HUES6 (cell line): ENCODE results near the gene C16orf87.

Experiments used
- H3K27ac ChIP-seq: 2 replicates; pipeline ENCODE4 v1.7.0; 2013; ENCODE audit warnings: low read depth, mild to moderate bottlenecking, low read length, inconsistent platforms
- H3K27me3 ChIP-seq: 2 replicates; pipeline ENCODE4 v1.6.1; 2013; ENCODE audit warnings: low read length; ENCODE audit not compliant: control insufficient read depth, insufficient read depth
- H3K36me3 ChIP-seq: 2 replicates; pipeline ENCODE4 v1.6.1; 2013; ENCODE audit warnings: low read length; ENCODE audit not compliant: control insufficient read depth, insufficient read depth
- H3K4me1 ChIP-seq: 2 replicates; pipeline ENCODE4 v1.6.1; 2013; ENCODE audit warnings: low read length; ENCODE audit not compliant: control insufficient read depth, insufficient read depth
- H3K4me3 ChIP-seq: 2 replicates; pipeline ENCODE4 v1.5.1; 2013; ENCODE audit warnings: low read depth, low read length
- H3K9ac ChIP-seq: one replicate; pipeline ENCODE4 v1.6.1; 2013; ENCODE audit warnings: mild to moderate bottlenecking, low read length
- H3K9me3 ChIP-seq: 2 replicates; pipeline ENCODE4 v1.6.1; 2013; ENCODE audit warnings: low read depth, low read length; ENCODE audit not compliant: control insufficient read depth, insufficient read depth

The C16orf87 gene

GRCh38 chr16:46857368-46857945 is 26.5 kb upstream of the C16orf87 start:
- H3K9me3 ChIP-seq, result peaks cover under 1% of the 10 kb centered on the region; the same call in 1 of the 2 replicates
- no peak overlapping the region for H3K9ac ChIP-seq
- H3K4me1 ChIP-seq, result no peaks in the 10 kb centered on the region; the same call in 1 of the 2 replicates
- H3K36me3 ChIP-seq, result no peaks in the 10 kb centered on the region
- no peak overlapping the region for H3K4me3 ChIP-seq
- no peak overlapping the region for H3K27ac ChIP-seq
- no peaks in the 10 kb centered on the region for H3K27me3 ChIP-seq

- no peaks in the 10 kb centered on the region for H3K9me3 ChIP-seq
- H3K36me3 ChIP-seq, result no peaks in the 10 kb centered on the region
- H3K27ac ChIP-seq, result no peak overlapping the region
- H3K9ac ChIP-seq, result no peak overlapping the region
- H3K4me3 ChIP-seq, result no peak overlapping the region
- peaks cover 4% of the 10 kb centered on the region; the same call in 1 of the 2 replicates for H3K4me1 ChIP-seq
- H3K27me3 ChIP-seq, result no peaks in the 10 kb centered on the region
Measured at GRCh38 chr16:46855389-46855788, 24.4 kb upstream of the C16orf87 start.

- H3K9ac ChIP-seq, result no peak overlapping the region
- no peaks in the 10 kb centered on the region for H3K9me3 ChIP-seq
- no peak overlapping the region for H3K4me3 ChIP-seq
- no peaks in the 10 kb centered on the region for H3K27me3 ChIP-seq
- no peaks in the 10 kb centered on the region for H3K36me3 ChIP-seq
- no peak overlapping the region for H3K27ac ChIP-seq
- peaks cover 4% of the 10 kb centered on the region; the same call in 1 of the 2 replicates for H3K4me1 ChIP-seq
Measured at GRCh38 chr16:46854846-46855245, 23.9 kb upstream of the C16orf87 start.

GRCh38 chr16:46853713-46854443 is 22.9 kb upstream of the C16orf87 start:
- H3K27ac ChIP-seq, result no peak overlapping the region
- H3K9ac ChIP-seq, result no peak overlapping the region

GRCh38 chr16:46852130-46852529 is 21.1 kb upstream of the C16orf87 start:
- peaks cover 4% of the 10 kb centered on the region; the same call in 1 of the 2 replicates for H3K4me1 ChIP-seq
- H3K36me3 ChIP-seq, result no peaks in the 10 kb centered on the region
- H3K9me3 ChIP-seq, result no peaks in the 10 kb centered on the region
- H3K4me3 ChIP-seq, result no peak overlapping the region
- no peak overlapping the region for H3K27ac ChIP-seq
- no peak overlapping the region for H3K9ac ChIP-seq
- no peaks in the 10 kb centered on the region for H3K27me3 ChIP-seq

More at GRCh38 chr16:46853713-46854443, 22.9 kb upstream of the C16orf87 start:
- no peaks in the 10 kb centered on the region for H3K36me3 ChIP-seq
- H3K9me3 ChIP-seq, result no peaks in the 10 kb centered on the region
- H3K27me3 ChIP-seq, result no peaks in the 10 kb centered on the region
- H3K4me1 ChIP-seq, result peaks cover 4% of the 10 kb centered on the region; the same call in 1 of the 2 replicates
- H3K4me3 ChIP-seq, result no peak overlapping the region

GRCh38 chr16:46850619-46851555 is 19.9 kb upstream of the C16orf87 start:
- H3K9me3 ChIP-seq, result no peaks in the 10 kb centered on the region
- H3K36me3 ChIP-seq, result no peaks in the 10 kb centered on the region
- H3K9ac ChIP-seq, result no peak overlapping the region
- no peak overlapping the region for H3K4me3 ChIP-seq
- H3K27me3 ChIP-seq, result no peaks in the 10 kb centered on the region
- no peak overlapping the region for H3K27ac ChIP-seq
- peaks cover 4% of the 10 kb centered on the region; the same call in 1 of the 2 replicates for H3K4me1 ChIP-seq

GRCh38 chr16:46848768-46849764 is 18.1 kb upstream of the C16orf87 start:
- Histone ChIP-seq H3K27me3 (no peaks in the 10 kb centered on the region), H3K36me3 (no peaks in the 10 kb centered on the region), H3K9me3 (no peaks in the 10 kb centered on the region), H3K27ac (no peak overlapping the region), H3K4me1 (peaks cover 4% of the 10 kb centered on the region; the same call in 1 of the 2 replicates), H3K9ac (no peak overlapping the region), H3K4me3 (no peak overlapping the region)

- Histone ChIP-seq H3K36me3 (no peaks in the 10 kb centered on the region), H3K4me1 (no peaks in the 10 kb centered on the region), H3K27me3 (no peaks in the 10 kb centered on the region), H3K4me3 (no peak overlapping the region), H3K27ac (no peak overlapping the region), H3K9me3 (peaks cover 9% of the 10 kb centered on the region; the same call in 1 of the 2 replicates), H3K9ac (no peak overlapping the region)
Measured at GRCh38 chr16:46845952-46846351, 15.0 kb upstream of the C16orf87 start.

- no peaks in the 10 kb centered on the region for H3K27me3 ChIP-seq
- H3K27ac ChIP-seq, result no peak overlapping the region
- no peak overlapping the region for H3K9ac ChIP-seq
- no peaks in the 10 kb centered on the region for H3K4me1 ChIP-seq
- no peak overlapping the region for H3K4me3 ChIP-seq
- no peaks in the 10 kb centered on the region for H3K36me3 ChIP-seq
- H3K9me3 ChIP-seq, result peaks cover 9% of the 10 kb centered on the region; the same call in 1 of the 2 replicates
Measured at GRCh38 chr16:46844771-46845170, 13.8 kb upstream of the C16orf87 start.
